OCI-LY3 (cell line): ENCODE data around the gene FCER1G.

Experiments
- H2AFZ ChIP-seq: fragments of 200-600, 300-600 bp; shearing (Covaris generic); 2 replicates; pipeline ENCODE4 v1.6.0; 2014; ENCODE audit warnings: antibody characterized with exemption, low read depth, low read length
- H3K27ac ChIP-seq: fragments of 200-600, 300-600 bp; sonication (generic); 2 replicates; pipeline ENCODE4 v1.5.1; 2014; ENCODE audit warnings: mild to moderate bottlenecking, low read length, moderate library complexity, mixed read lengths
- H3K27me3 ChIP-seq: fragments of 200-600, 300-600 bp; sonication (generic); 2 replicates; pipeline ENCODE4 v1.6.1; 2014; ENCODE audit warnings: low read depth, low read length, mixed read lengths
- H3K36me3 ChIP-seq: fragments of 200-600, 300-600 bp; sonication (generic); replicated peaks from 2 replicates; pipeline ENCODE3; 2014; ENCODE audit warnings: low read depth, low read length, mixed read lengths
- H3K4me1 ChIP-seq: fragments of 300-600, 200-600 bp; sonication (generic); 2 replicates; pipeline ENCODE4 v1.6.1; 2014; ENCODE audit warnings: low read length, mixed read lengths
- H3K4me2 ChIP-seq: fragments of 200-600, 300-600 bp; sonication (generic); 2 replicates; pipeline ENCODE4 v1.6.1; 2014; ENCODE audit warnings: low read length, mixed read lengths
- H3K4me3 ChIP-seq: fragments of 300-600, 200-600 bp; sonication (generic); 2 replicates; pipeline ENCODE4 v1.5.1; 2014; ENCODE audit warnings: antibody characterized with exemption, mild to moderate bottlenecking, low read length, moderate library complexity
- H3K79me2 ChIP-seq: fragments of 300-600, 200-600 bp; shearing (Covaris generic); 2 replicates; pipeline ENCODE4 v1.6.1; 2014; ENCODE audit warnings: mild to moderate bottlenecking, low read length, mixed read lengths
- H3K9ac ChIP-seq: fragments of 300-600, 200-600 bp; shearing (Covaris generic); 2 replicates; pipeline ENCODE4 v1.6.0; 2014; ENCODE audit warnings: mild to moderate bottlenecking, low read length, moderate library complexity
- H3K9me3 ChIP-seq: fragments of 200-600, 300-600 bp; shearing (Covaris generic); 2 replicates; pipeline ENCODE4 v1.6.1; 2014; ENCODE audit warnings: low read length, mixed read lengths; ENCODE audit not compliant: insufficient read depth
- H4K20me1 ChIP-seq: fragments of 200-600, 300-600 bp; sonication (generic); 2 replicates; pipeline ENCODE4 v1.6.1; 2016; ENCODE audit warnings: low read length, mixed read lengths; ENCODE audit not compliant: insufficient read depth
- EZH2phosphoT487 ChIP-seq: fragments of 200-600 bp; shearing (Covaris generic); IDR thresholded peaks from 2 replicates; pipeline ENCODE4 v1.6.1; 2018; ENCODE audit warnings: antibody characterized with exemption, mixed run types, low read depth
- TF ChIP-seq, protein P1 (sequence below): fragments of 200-600, 300-600 bp; sonication (generic); IDR thresholded peaks from 2 replicates; pipeline ENCODE4 v1.5.1; 2014; ENCODE audit warnings: antibody characterized with exemption, low read length, low read depth

The FCER1G gene

DNA sequence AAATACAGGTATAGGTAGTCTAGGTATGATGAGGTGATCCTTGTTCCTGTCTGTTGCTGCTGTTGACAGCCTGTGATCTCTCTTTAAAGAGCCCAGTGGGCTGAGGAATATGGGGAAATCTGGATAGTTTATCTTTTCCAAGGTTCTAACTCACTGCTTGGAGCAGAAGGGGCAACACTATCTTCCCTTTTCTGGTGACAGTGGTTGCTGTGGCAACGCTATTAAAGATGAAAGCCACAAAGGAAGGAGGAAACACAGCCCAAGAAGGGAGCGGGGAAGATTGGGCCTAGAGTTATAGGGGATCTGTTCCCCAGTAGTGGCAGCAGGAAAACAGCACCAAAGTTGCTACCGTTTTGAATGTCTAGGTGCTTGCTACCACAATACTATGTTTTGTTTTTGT is 52.2 kb downstream of the FCER1G start:
- Histone ChIP-seq H3K9ac (no peak overlapping the region), H3K4me2 (no peak overlapping the region), H4K20me1 (no peaks in the 10 kb centered on the region), H3K27me3 (peaks cover 28% of the 10 kb centered on the region), H3K4me1 (peaks cover 16% of the 10 kb centered on the region), H3K27ac (no peak overlapping the region), H2AFZ (no peak overlapping the region), H3K4me3 (no peak overlapping the region), H3K36me3 (no peaks in the 10 kb centered on the region), H3K9me3 (no peaks in the 10 kb centered on the region), H3K79me2 (no peaks in the 10 kb centered on the region)
- TF ChIP-seq, protein P1, sequence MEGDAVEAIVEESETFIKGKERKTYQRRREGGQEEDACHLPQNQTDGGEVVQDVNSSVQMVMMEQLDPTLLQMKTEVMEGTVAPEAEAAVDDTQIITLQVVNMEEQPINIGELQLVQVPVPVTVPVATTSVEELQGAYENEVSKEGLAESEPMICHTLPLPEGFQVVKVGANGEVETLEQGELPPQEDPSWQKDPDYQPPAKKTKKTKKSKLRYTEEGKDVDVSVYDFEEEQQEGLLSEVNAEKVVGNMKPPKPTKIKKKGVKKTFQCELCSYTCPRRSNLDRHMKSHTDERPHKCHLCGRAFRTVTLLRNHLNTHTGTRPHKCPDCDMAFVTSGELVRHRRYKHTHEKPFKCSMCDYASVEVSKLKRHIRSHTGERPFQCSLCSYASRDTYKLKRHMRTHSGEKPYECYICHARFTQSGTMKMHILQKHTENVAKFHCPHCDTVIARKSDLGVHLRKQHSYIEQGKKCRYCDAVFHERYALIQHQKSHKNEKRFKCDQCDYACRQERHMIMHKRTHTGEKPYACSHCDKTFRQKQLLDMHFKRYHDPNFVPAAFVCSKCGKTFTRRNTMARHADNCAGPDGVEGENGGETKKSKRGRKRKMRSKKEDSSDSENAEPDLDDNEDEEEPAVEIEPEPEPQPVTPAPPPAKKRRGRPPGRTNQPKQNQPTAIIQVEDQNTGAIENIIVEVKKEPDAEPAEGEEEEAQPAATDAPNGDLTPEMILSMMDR, result no peak
- TF ChIP-seq EZH2phosphoT487, result no peak
